Measurements from ENCODE around the gene LACC1. TPM values are rescaled to one million over a fixed set of nuclear protein-coding genes. Genes with fewer than 3 reads are reported as not detected.

LACC1 gene
- total and polyA plus RNA-seq, 2 of the 8 experiments (the other 6 are each of a cell fraction or from before 2014, with no cell fraction given), result 0.57 to 3.6 TPM

DNA sequence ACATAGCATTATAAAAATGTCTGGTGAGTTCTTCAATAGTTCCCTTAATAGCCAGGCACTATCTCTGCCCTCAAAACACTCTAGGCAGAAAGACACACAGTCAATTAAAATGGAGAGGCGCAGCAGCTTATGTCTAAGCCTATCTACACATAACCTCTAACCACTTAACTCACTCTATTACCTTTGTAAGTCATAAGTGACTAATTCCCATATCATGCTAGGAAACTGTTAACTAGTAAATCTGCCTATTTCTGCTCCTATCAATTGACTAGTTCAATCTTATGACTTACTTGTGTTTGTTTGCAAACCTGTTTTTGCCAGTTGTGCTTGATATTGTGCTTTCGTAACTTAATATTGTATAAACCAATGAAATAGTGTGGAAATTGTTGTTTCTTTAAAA lies 3.3 kb upstream of the LACC1 start:
- Histone ChIP-seq H3K23me2 (ENCODE audit: low read depth, low read length) (peaks cover 8% of the 10 kb centered on the region; the same call in 1 of the 2 replicates), H3K4ac (replicated peaks; ENCODE audit: insufficient read length, low read depth, low read length) (no peak overlapping the region), H3K14ac (ENCODE audit: insufficient read length) (no peak overlapping the region), H4K91ac (replicated peaks; ENCODE audit: insufficient read length, low read length) (no peak overlapping the region), H2BK15ac (ENCODE audit: low read length) (no peak overlapping the region), H3K79me2 (ENCODE audit: control insufficient read depth in 1 of 2, insufficient read depth in 2 of 2, low read length in 2 of 2) (no peaks in the 10 kb centered on the region; a peak in 1 of 4 replicates), H3K27ac (ENCODE audit: low read depth, low read length) (no peak overlapping the region), H3K9me3 (ENCODE audit: insufficient read depth in 2 of 2, low read depth in 1 of 2, low read length in 1 of 2) (no peaks in the 10 kb centered on the region), H3K9ac (replicated peaks in 1 of 4; ENCODE audit: extremely low read depth in 1 of 4, low read depth in 3 of 4, low read length in 3 of 4) (no peak overlapping the region), H3K79me1 (ENCODE audit: low read depth, low read length) (no peaks in the 10 kb centered on the region), H3K23ac (ENCODE audit: insufficient read length) (no peak overlapping the region), H2BK20ac (ENCODE audit: low read length) (no peak overlapping the region), H2BK5ac (ENCODE audit: low read depth, low read length) (no peak overlapping the region), H2AFZ (ENCODE audit: low read length) (no peak overlapping the region), H2AK5ac (ENCODE audit: low read depth, low read length) (no peak overlapping the region), H3K27me3 (replicated peaks in 1 of 4; ENCODE audit: control insufficient read depth in 3 of 4, extremely low read depth in 1 of 4, insufficient read depth in 3 of 4, low read length in 3 of 4) (peaks cover 0 to 8% (median 4%) of the 10 kb centered on the region in 4 experiments; a peak in 4 of 7 replicates), H3K4me3 (ENCODE audit: extremely low read depth in 1 of 4, insufficient read depth in 2 of 4, low read depth in 3 of 4, low read length in 4 of 4) (no peak overlapping the region), H3K36me3 (ENCODE audit: control insufficient read depth in 2 of 4, insufficient read depth in 4 of 4, low read length in 3 of 4) (no peaks in the 10 kb centered on the region), H4K5ac (ENCODE audit: insufficient read length, low read depth, low read length) (no peak overlapping the region), H2BK12ac (ENCODE audit: low read depth, low read length) (no peak overlapping the region), H4K20me1 (replicated peaks in 1 of 2; ENCODE audit: control insufficient read depth in 1 of 2, insufficient read depth in 2 of 2, low read length in 2 of 2) (no peaks in the 10 kb centered on the region), H2BK120ac (replicated peaks; ENCODE audit: low read depth, low read length) (no peak overlapping the region), H4K8ac (ENCODE audit: extremely low read depth, insufficient read depth, low read length) (no peak overlapping the region), H3K4me2 (ENCODE audit: insufficient read depth in 1 of 2, low read depth in 2 of 2, low read length in 2 of 2) (no peak overlapping the region), H3K4me1 (replicated peaks in 1 of 4; ENCODE audit: control insufficient read depth in 3 of 4, insufficient read depth in 4 of 4, low read length in 3 of 4) (peaks cover 1 to 6% (median 3%) of the 10 kb centered on the region in 4 experiments; a peak in 4 of 7 replicates), H3K56ac (replicated peaks; ENCODE audit: insufficient read length, low read depth, low read length) (no peak overlapping the region), H3K18ac (ENCODE audit: extremely low read depth, low read length) (no peak overlapping the region)
- ChIA-PET CTCF (ENCODE audit: partially characterized antibody) (interaction anchor here (0.6 to 0.9 kb wide), 3 partner anchors 88 to 914 kb away, joined by 3 to 4 read pairs (median 3); no protein-coding TSS in a partner anchor), POLR2A (ENCODE audit: partially characterized antibody) (interaction anchor here (1.1 kb wide), 1 partner anchor 597 kb away, joined by 3 read pairs; no protein-coding TSS in a partner anchor)
- no peak for DNase-seq (ENCODE audit: low read depth in 1 of 2, low spot score in 2 of 2)
- 89% methylated on average over 2 of the region's 2 CpGs; no CpG with 5 or more reads in 1 of the 2 experiments for WGBS, 2 experiments (ENCODE audit: extremely low coverage in 1 of 2, insufficient coverage in 1 of 2, insufficient read length in 1 of 2, insufficient replicate concordance in 2 of 2, low coverage in 1 of 2, low lambda C conversion rate in 2 of 2, missing lambda C conversion rate in 1 of 2)
- no peak for FAIRE-seq
- no peak for TF ChIP-seq EP300 (IDR thresholded peaks at IDR 0.05; ENCODE audit: borderline replicate concordance in 1 of 2, low read depth in 2 of 2, low read length in 2 of 2)
- TF ChIP-seq RNF2 (IDR thresholded peaks at IDR 0.05; ENCODE audit: borderline replicate concordance, low read depth, low read length, missing control alignments, poor library complexity, severe bottlenecking), result no peak
- TF ChIP-seq BCL11A (IDR thresholded peaks at IDR 0.05; ENCODE audit: low read depth in 2 of 2, low read length in 2 of 2), result no peak
- no peak for TF ChIP-seq EGR1 (IDR thresholded peaks at IDR 0.05; ENCODE audit: borderline replicate concordance, low read depth, low read length)
- TF ChIP-seq CBX8 (IDR thresholded peaks at IDR 0.05; ENCODE audit: borderline replicate concordance, low read depth, low read length), result no peak
- TF ChIP-seq, protein P1, sequence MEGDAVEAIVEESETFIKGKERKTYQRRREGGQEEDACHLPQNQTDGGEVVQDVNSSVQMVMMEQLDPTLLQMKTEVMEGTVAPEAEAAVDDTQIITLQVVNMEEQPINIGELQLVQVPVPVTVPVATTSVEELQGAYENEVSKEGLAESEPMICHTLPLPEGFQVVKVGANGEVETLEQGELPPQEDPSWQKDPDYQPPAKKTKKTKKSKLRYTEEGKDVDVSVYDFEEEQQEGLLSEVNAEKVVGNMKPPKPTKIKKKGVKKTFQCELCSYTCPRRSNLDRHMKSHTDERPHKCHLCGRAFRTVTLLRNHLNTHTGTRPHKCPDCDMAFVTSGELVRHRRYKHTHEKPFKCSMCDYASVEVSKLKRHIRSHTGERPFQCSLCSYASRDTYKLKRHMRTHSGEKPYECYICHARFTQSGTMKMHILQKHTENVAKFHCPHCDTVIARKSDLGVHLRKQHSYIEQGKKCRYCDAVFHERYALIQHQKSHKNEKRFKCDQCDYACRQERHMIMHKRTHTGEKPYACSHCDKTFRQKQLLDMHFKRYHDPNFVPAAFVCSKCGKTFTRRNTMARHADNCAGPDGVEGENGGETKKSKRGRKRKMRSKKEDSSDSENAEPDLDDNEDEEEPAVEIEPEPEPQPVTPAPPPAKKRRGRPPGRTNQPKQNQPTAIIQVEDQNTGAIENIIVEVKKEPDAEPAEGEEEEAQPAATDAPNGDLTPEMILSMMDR (IDR thresholded peaks at IDR 0.05; ENCODE audit: control extremely low read depth in 1 of 3, insufficient read depth in 1 of 3, low read depth in 1 of 3, low read length in 3 of 3), result no peak
- no peak for TF ChIP-seq CREB1 (IDR thresholded peaks at IDR 0.05)
- TF ChIP-seq RAD21 (IDR thresholded peaks at IDR 0.05 in 1 of 2, conservative IDR thresholded peaks at IDR 0.05 in 1 of 2; ENCODE audit: low read depth in 2 of 2, low read length in 2 of 2), result no peak
- no peak for TF ChIP-seq RFX5 (IDR thresholded peaks at IDR 0.05; ENCODE audit: borderline replicate concordance, low read depth, low read length)
